ENCODE data around the gene EDC4. TPM values are rescaled to one million over a fixed set of nuclear protein-coding genes. Genes with fewer than 3 reads are reported as not detected.
A peak's percentile ranks its signal among the peaks of the same experiment; 100 is the strongest.
"Not testable (repeated sequence)": the region's sequence is repeated elsewhere in the genome, so short reads cannot be mapped to it uniquely, and the experiment has no call there.

The EDC4 gene
- total RNA-seq, 1 donor from 2014 or later: 64.8 TPM

DNA sequence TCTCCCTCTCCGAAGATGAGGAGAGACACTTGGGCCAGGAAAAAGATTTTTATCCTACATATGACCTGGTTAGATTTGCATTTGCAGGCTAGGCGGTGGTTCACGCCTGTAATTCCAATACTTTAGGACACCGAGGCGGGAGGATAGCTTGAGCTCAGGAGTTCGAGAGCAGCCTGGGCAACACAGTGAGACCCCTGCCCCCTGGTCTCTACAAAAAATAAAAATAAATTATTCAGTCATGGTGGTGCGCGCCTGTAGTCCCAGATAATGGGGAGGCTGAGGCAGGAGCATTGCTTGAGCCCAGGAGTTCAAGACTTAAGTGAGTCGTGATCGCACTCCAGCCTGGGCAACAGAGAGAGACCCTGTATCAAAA, 38.6 kb upstream of the EDC4 start:
- peak overlapping the region; percentile 88 for H3K4me3 Mint-ChIP-seq (ENCODE audit: unreplicated experiment)
- peaks cover 16% of the 10 kb centered on the region for H3K36me3 ChIP-seq (ENCODE audit: insufficient read depth, low read length)
- H3K9me3 ChIP-seq (ENCODE audit: insufficient read depth, low read depth, low read length): no peaks in the 10 kb centered on the region
- TF ChIP-seq, protein P1, sequence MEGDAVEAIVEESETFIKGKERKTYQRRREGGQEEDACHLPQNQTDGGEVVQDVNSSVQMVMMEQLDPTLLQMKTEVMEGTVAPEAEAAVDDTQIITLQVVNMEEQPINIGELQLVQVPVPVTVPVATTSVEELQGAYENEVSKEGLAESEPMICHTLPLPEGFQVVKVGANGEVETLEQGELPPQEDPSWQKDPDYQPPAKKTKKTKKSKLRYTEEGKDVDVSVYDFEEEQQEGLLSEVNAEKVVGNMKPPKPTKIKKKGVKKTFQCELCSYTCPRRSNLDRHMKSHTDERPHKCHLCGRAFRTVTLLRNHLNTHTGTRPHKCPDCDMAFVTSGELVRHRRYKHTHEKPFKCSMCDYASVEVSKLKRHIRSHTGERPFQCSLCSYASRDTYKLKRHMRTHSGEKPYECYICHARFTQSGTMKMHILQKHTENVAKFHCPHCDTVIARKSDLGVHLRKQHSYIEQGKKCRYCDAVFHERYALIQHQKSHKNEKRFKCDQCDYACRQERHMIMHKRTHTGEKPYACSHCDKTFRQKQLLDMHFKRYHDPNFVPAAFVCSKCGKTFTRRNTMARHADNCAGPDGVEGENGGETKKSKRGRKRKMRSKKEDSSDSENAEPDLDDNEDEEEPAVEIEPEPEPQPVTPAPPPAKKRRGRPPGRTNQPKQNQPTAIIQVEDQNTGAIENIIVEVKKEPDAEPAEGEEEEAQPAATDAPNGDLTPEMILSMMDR (IDR thresholded peaks at IDR 0.05; ENCODE audit: insufficient read depth, low read depth, low read length): no peak
- no peak for TF ChIP-seq EZH2 (IDR thresholded peaks at IDR 0.05; ENCODE audit: insufficient read depth, low read length)
- peak overlapping the region; percentile 81 for H3K4me3 ChIP-seq (ENCODE audit: insufficient read depth, low read depth, low read length)
- no peaks in the 10 kb centered on the region for H3K27me3 Mint-ChIP-seq (ENCODE audit: low read depth, unreplicated experiment)
- H3K27ac Mint-ChIP-seq (ENCODE audit: unreplicated experiment): no peak overlapping the region
- peaks cover 4% of the 10 kb centered on the region for H3K4me1 Mint-ChIP-seq (ENCODE audit: low read depth, unreplicated experiment)
- peak overlapping the region; percentile 77 for H2AFZ ChIP-seq (ENCODE audit: low read depth, low read length)
- peak overlapping the region; percentile 95 for H3K9ac ChIP-seq (ENCODE audit: low read length)
- H4K20me1 ChIP-seq (ENCODE audit: insufficient read depth, low read length): peaks cover 7% of the 10 kb centered on the region
- DNase-seq (ENCODE audit: low read depth) (no peak), FAIRE-seq (no peak)
- H3K4me2 ChIP-seq (ENCODE audit: low read length): peak overlapping the region; percentile 97
- peaks cover 24% of the 10 kb centered on the region for H3K79me2 ChIP-seq (ENCODE audit: insufficient read depth, low read length)
- H3K27me3 ChIP-seq (ENCODE audit: insufficient read depth, low read length): no peaks in the 10 kb centered on the region
- peaks cover 9% of the 10 kb centered on the region for H3K4me1 ChIP-seq (ENCODE audit: insufficient read depth, low read length)
- H3K36me3 Mint-ChIP-seq (ENCODE audit: low read depth, unreplicated experiment): peaks cover 13% of the 10 kb centered on the region
- no peak overlapping the region for H3K27ac ChIP-seq (ENCODE audit: low read depth, low read length)
- no peaks in the 10 kb centered on the region for H3K9me3 Mint-ChIP-seq (ENCODE audit: unreplicated experiment)

DNA sequence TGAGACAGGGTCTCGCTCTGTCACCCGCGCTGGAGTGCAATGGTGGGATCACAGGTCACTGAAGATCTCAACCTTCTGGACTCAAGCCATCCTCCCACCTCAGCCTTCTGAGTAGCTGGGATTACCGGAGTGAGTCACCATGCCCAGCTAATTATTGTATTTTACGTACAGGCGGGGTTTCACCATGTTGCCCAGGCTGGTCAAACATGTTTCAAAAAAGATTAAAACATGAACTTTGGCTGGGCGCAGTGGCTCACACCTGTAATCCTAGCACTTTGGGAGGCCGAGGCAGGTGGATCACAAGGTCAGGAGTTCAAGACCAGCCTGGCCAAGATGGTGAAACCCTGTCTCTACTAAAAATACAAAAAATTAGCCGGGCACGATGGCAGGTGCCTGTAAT, 35.7 kb upstream of the EDC4 start:
- H3K36me3 Mint-ChIP-seq (ENCODE audit: low read depth, unreplicated experiment); H3K9me3 Mint-ChIP-seq (ENCODE audit: unreplicated experiment); H3K4me2 ChIP-seq (ENCODE audit: low read length); H3K4me1 Mint-ChIP-seq (ENCODE audit: low read depth, unreplicated experiment); H3K27me3 Mint-ChIP-seq (ENCODE audit: low read depth, unreplicated experiment); H3K9me3 ChIP-seq (ENCODE audit: insufficient read depth, low read depth, low read length); H3K27ac Mint-ChIP-seq (ENCODE audit: unreplicated experiment); FAIRE-seq; DNase-seq (ENCODE audit: low read depth); H3K9ac ChIP-seq (ENCODE audit: low read length); H3K27me3 ChIP-seq (ENCODE audit: insufficient read depth, low read length); H3K4me3 ChIP-seq (ENCODE audit: insufficient read depth, low read depth, low read length); H3K4me3 Mint-ChIP-seq (ENCODE audit: unreplicated experiment); H4K20me1 ChIP-seq (ENCODE audit: insufficient read depth, low read length); H3K27ac ChIP-seq (ENCODE audit: low read depth, low read length); H3K36me3 ChIP-seq (ENCODE audit: insufficient read depth, low read length); H2AFZ ChIP-seq (ENCODE audit: low read depth, low read length): not testable (repeated sequence)
- H3K4me1 ChIP-seq (ENCODE audit: insufficient read depth, low read length): peaks cover 15% of the 10 kb centered on the region
- H3K79me2 ChIP-seq (ENCODE audit: insufficient read depth, low read length): peaks cover 19% of the 10 kb centered on the region

DNA sequence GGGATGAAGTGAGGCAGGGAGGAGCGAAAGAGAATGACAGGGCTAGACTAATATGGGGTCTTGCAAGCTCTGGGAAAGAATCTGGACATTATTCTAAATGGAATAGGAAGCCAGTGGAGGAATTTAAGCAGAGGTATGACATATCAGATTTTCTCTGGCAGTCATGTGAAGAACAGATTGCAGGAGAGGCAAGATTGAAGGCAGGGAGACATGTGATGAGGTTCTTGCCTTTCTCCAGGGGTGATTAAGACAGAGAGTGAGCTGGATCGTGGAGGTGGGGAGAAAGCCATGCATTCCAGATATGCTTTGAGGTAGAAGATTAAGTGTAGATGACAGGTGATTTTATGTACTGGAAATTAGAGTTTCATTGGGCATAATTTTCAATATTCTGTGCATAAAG, 35.0 kb upstream of the EDC4 start:
- Histone ChIP-seq H3K27me3 (ENCODE audit: insufficient read depth, low read length) (no peaks in the 10 kb centered on the region), H3K27ac (ENCODE audit: low read depth, low read length) (no peak overlapping the region), H3K4me2 (ENCODE audit: low read length) (no peak overlapping the region), H3K79me2 (ENCODE audit: insufficient read depth, low read length) (peaks cover 18% of the 10 kb centered on the region), H3K9me3 (ENCODE audit: insufficient read depth, low read depth, low read length) (no peaks in the 10 kb centered on the region), H4K20me1 (ENCODE audit: insufficient read depth, low read length) (no peaks in the 10 kb centered on the region), H3K4me3 (ENCODE audit: insufficient read depth, low read depth, low read length) (no peak overlapping the region), H3K36me3 (ENCODE audit: insufficient read depth, low read length) (no peaks in the 10 kb centered on the region), H3K9ac (ENCODE audit: low read length) (no peak overlapping the region), H2AFZ (ENCODE audit: low read depth, low read length) (no peak overlapping the region), H3K4me1 (ENCODE audit: insufficient read depth, low read length) (peaks cover 10% of the 10 kb centered on the region)
- H3K9me3 Mint-ChIP-seq (ENCODE audit: unreplicated experiment): no peaks in the 10 kb centered on the region
- DNase-seq (ENCODE audit: low read depth) (no peak), FAIRE-seq (no peak)
- no peaks in the 10 kb centered on the region for H3K27me3 Mint-ChIP-seq (ENCODE audit: low read depth, unreplicated experiment)
- H3K4me3 Mint-ChIP-seq (ENCODE audit: unreplicated experiment): no peak overlapping the region
- H3K36me3 Mint-ChIP-seq (ENCODE audit: low read depth, unreplicated experiment): peaks cover 2% of the 10 kb centered on the region
- H3K4me1 Mint-ChIP-seq (ENCODE audit: low read depth, unreplicated experiment): peaks cover 9% of the 10 kb centered on the region
- no peak overlapping the region for H3K27ac Mint-ChIP-seq (ENCODE audit: unreplicated experiment)
- TF ChIP-seq EZH2 (IDR thresholded peaks at IDR 0.05; ENCODE audit: insufficient read depth, low read length): no peak
- TF ChIP-seq, protein P1 (IDR thresholded peaks at IDR 0.05; ENCODE audit: insufficient read depth, low read depth, low read length): no peak
